HG03135 (cell line): Measurements from ENCODE around the gene WBP1.
A peak's percentile ranks its signal among the peaks of the same experiment; 100 is the strongest.
"Not testable (repeated sequence)": the region's sequence is repeated elsewhere in the genome, so short reads cannot be mapped to it uniquely, and the experiment has no call there.

Source experiments
- ATAC-seq: cut with Tn5 transposase; IDR thresholded peaks from one replicate; pipeline ENCODE4 v1.9.1; 2021; ENCODE audit warnings: mild to moderate bottlenecking, moderate library complexity; ENCODE audit not compliant: unreplicated experiment

The WBP1 gene

DNA sequence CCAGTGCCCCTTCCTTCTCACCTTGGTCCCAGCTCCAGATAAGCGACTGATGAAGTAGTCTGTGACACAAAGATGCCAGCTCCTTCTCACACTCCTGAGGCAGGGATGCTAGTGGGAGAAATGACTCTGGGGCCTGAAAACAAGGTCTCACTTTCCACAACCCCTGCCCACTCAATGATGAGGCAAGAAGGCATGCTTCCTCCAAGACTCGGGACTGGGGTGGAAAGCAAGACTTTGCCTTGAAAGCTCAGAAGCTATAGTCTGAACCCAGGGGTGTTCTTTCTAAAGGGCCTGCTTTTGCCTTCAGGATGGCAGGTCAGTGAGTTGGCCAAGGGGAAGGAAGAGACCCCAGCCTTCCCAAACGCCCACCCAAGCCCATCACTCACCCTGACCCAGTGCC lies 23.2 kb downstream of the WBP1 start:
- ATAC-seq = no peak

DNA sequence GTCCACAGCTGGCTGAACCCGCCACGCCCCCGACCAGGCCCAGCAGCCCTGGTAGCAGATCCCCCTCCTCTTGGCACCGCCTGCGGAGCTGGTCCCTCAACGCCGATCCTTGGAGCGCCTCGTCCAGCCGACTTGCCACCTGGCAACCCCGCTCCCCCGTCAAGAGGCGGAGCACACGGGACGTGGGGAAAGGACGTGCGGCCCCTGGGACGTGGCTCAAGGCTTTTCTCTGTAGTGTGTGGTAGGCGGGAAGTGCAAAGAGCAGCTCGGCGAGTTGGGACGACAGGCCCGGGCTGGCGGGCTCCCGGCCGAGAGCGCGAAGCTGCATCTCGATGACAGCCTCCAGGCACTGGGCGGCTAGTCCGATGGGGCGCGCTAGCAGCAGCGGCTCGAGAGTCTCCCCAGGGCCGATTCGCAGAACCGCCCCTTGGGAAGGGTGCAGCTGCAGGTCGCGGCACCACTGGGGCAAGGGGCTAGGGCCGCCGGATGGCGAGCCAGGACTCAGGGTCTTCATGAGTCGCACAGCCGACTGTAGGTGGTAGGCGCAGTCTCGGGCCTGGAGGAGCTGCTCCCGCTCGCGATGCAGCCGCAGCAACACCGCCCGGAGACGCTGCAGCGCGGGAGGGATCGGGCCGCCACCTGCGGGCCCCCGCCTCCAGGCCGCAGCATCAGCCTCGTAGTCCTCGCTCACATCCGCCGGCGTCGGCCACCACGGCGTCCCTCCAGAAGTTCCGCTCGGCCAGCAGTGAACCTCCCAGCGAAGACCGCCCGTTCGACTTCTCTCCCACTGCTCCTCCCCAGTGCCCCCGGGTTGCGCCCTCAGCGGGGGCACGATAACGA lies 23.9 kb downstream of the WBP1 start:
- peak; percentile 41 for ATAC-seq

DNA sequence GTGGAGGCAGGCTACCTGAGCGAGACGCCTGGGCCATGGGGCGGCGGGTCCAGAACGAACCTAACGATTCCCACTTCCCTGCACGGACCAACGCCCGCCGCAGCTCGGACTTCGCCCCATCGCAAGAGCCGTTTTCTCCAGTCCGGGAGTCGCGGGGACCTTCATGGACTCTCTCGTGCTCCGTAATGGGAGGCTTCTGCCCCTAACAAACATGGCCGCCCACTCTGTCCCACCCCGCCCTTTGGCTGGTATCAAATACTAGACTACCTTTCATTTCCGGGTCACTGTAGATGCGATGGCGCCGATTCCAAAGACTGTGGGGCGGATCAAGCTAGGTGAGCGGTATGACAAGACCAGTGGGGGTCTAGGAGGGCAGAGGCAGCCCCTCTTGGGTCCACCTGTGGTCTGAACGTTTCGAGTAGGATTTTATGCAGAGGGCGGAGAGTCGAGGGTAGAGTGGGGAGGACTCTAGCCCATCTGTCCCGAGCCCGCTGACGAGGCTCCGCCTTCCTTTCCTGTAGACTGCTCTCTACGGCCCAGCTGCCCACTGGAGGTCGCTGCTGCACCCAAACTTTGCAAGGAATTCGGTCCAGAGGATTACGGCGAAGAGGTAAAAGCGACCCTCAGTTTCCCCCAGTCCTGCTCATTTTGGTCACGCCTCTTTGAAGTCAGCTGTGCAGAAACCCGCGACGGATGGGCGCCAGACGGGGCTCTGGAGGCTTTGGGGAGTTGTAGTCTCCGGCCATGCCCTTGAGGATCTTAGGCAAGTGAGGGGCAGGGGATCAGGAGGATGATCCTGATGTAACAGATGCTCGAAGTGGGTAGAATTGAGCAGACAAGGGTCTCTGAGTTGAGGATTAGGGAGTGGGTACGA lies 24.8 kb downstream of the WBP1 start, which contains the start of the genes CCDC142 and TTC31:
TSS of gene CCDC142 (minus strand) at position 198 of the 874 bp plus-strand sequence. CDS start at position 37, 161 bp downstream.
TSS of gene TTC31 (plus strand) at position 281 of the 874 bp plus-strand sequence. CDS start at position 296, 15 bp downstream.
- ATAC-seq = peak; percentile 86

GRCh38 chr2:74483675-74484164 lies 25.5 kb downstream of the WBP1 start:
- ATAC-seq = not testable (repeated sequence)

GRCh38 chr2:74486141-74486540 lies 27.9 kb downstream of the WBP1 start:
- no peak for ATAC-seq

DNA sequence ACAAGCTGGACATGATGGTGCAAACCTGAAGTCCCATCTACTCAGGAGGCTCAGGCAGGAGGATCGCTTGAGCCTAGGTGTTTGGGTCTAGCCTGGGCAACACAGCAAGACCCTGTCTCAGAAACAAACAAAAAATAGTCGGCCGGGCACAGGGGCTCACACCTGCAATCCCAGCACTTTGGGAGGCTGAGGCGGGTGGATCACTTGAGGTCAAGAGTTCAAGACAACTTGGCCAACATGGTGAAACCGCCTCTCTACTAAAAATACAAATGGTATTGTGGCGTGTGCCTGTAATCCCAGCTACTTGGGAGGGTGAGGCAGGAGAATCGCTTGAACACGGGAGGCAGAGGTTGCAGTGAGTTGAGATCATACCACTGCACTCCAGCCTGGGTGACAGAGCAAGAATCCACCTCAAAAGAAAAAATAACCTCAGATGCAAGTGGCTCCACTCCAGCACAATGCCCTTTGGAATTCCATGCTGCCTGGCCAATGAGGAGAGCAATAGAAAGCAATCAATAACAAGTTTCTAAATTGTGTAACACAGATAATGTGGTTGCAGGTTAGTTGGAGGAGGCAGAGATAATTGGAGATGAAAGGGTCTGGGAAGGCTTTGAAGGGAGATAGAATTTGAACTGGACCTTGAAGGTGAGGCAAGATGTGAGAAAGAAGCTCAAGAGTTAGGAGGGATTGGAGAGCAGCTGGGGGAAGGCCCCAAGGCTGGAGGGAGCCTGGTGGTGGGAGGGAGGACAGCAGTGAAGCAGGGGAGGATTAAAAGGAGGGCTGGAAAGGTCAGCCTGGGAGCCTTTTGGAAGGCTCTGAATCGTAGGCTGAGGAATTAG lies 30.6 kb downstream of the WBP1 start:
- ATAC-seq = no peak

DNA sequence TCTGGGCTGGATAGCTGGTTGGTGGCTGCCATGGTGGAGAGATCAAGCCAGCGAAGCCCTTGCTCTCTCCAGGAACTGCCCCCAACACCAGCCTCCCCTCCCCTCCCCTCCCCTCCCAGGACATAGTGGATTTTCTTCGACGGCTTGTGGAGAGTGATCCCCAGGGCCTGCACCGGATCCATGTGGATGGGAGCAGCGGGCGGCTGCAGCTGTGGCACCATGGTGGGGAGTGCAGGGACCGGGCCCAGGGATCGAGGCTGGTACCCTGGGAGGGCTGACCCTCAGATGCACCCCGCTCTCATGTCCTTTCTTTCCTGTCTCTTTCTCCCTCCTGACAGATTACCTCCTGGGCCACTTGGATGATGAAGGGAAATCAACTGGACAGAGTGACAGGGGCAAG lies 31.7 kb downstream of the WBP1 start:
- no peak for ATAC-seq

GRCh38 chr2:74491648-74492544 lies 33.7 kb downstream of the WBP1 start:
- ATAC-seq = no peak

- no peak for ATAC-seq
These were observed 35.3 kb downstream of the WBP1 start for GRCh38 chr2:74493546-74493945.

GRCh38 chr2:74495440-74495839 lies 37.2 kb downstream of the WBP1 start:
- ATAC-seq = no peak

- ATAC-seq = no peak
These were observed 38.9 kb downstream of the WBP1 start for GRCh38 chr2:74496997-74497776.

DNA sequence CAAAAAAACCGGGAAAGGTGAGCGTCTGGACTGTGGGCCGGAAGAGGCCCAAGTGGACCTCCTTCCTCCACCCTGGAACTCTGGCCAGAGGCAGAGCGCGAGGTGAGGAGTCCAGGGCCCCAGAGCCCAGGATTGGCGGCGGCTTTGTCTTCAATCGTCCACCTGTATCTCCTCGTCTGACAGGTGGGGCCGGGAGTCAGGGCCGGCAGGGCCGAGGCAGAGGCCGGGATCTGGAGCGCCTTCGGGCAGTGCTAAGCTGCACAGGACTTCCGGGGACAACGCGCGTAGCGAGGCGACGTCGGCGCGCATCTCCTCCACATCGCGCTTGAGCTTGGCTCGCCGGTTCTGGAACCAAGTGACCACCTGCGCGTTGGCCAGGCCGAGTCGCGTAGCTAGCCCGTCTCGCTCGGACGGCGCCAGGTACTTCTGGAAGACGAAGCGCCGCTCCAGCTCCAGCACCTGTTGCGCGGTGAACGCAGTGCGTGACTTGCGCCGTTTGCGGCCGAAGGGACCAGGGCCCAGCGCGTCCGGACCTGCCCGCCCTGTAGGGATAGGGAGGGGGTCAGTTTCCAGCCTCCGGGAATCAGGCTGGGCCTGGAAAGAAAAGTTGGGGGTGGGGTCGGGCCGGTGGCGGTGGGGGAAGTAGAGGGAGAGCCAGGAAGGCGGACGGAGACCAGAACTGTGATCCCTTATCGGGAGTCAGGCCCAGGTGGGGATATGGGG lies 39.7 kb downstream of the WBP1 start:
- no peak for ATAC-seq

GRCh38 chr2:74498500-74499266 lies 40.4 kb downstream of the WBP1 start:
- ATAC-seq = no peak

DNA sequence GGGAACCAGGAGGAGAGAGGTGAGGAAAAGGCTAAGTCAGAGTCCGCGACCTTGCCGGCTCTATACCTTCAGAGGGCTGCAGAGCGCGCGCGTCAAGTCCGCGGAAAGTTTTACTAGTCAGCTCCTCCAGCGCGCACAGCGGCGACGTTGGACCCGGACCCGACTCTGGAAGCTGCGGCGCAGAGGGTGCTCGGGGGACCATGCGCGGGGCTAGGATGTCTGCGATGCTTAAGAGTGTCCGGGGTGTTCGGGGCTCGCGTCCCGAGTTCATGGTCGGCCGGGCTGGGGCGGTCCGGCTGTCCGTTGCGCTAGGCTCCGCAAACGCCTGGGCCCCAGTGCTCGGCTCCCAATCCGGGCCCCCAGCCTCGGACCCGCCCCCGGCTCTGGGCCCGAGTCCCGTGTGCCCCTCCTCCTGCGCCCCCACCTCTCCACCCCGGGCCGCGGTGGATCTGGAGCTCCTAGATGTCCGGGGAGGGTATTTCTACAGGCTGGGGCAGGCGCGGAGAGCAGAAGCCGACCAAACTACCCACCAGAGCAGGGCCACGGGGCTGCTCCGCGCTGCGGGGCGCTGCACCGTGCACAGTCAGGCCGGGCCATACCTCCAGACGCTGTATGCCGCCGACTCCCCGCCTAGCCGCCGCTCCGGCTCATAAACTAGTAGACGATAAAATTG lies 41.2 kb downstream of the WBP1 start, which contains the start of gene LBX2:
TSS of gene LBX2 (minus strand) at position 337 of the 673 bp plus-strand sequence. CDS start at position 271, 66 bp downstream.
- no peak for ATAC-seq

DNA sequence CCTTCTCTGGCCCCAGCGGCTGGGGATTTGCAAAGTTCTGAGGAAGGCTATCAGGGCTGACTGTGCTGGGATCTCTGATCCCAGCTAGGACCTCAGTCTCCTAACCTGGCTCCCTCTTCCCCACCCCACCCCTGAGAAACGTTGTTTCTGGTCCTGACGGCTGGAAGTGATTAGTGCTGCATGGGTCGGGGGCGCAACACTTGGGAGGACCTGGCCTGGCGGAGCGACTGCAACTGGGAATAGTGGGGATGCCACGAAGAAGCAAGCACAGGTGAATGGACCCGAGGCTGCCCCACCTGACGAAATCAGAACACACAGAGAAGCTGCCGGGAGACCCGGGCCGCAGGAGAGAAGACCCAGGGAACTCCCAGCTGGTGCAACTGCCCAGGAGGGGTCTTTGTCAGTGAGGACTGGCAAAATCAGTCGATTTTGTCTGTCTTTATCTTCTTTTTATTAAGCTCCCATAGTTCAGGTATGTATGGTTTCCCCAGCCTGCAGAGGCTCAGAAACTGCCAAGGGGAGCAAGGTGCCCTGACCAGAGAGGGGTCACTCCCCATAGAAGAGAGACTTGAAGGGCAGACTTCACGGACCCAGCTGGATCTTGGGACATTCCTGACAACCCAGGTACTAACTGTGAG lies 41.8 kb downstream of the WBP1 start:
- ATAC-seq = no peak

- ATAC-seq = no peak
These were observed 42.3 kb downstream of the WBP1 start for GRCh38 chr2:74500578-74500946.
